Measurements from ENCODE around the gene OOEP. TPM values are rescaled to one million over a fixed set of nuclear protein-coding genes. Genes with fewer than 3 reads are reported as not detected.
"Not testable (repeated sequence)": the region's sequence is repeated elsewhere in the genome, so short reads cannot be mapped to it uniquely, and the experiment has no call there.

OOEP gene
- total RNA-seq, 3 donors from 2014 or later (not counting 1 experiment from before 2014, with no cell fraction given): 0.35 to 1.1 TPM; not detected in 1

DNA sequence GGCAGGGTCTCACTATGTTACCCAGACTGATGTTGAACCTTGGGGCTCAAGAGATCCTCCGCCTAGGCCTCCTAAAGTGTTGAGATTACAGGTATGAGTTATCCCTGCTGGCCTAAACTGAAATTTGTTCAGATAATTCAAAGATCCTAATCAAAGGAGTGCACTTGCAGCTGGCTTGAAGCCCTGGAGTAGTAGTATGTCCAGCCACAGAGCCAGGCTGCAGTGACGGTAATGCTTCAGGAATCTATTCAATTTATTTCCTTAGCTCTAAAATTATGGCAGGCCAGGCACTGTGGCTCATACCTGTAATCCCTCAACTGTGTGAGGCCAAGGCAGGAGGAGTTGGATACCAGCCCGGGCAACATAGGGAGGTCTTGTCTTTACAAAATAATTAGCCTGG lies 23.6 kb upstream of the OOEP start:
- TF ChIP-seq CTCF (IDR thresholded peaks at IDR 0.05): no peak
- no peak overlapping the region for H3K27ac Mint-ChIP-seq
- 88% methylated on average over 3 of the region's 3 CpGs for WGBS (ENCODE audit: insufficient coverage)
- peaks cover 17 to 26% of the 10 kb centered on the region in 2 donors for H3K4me1 Mint-ChIP-seq
- peaks cover 18% of the 10 kb centered on the region for H3K4me1 ChIP-seq (ENCODE audit: control insufficient read depth, insufficient read depth, low read length)
- no peak overlapping the region for H3K27ac ChIP-seq (ENCODE audit: low read length)
- H3K27me3 Mint-ChIP-seq (ENCODE audit: low read depth in 2 of 2): no peaks in the 10 kb centered on the region
- H3K9me3 Mint-ChIP-seq: no peaks in the 10 kb centered on the region
- H3K36me3 Mint-ChIP-seq: no peaks in the 10 kb centered on the region
- H3K27me3 ChIP-seq (ENCODE audit: control insufficient read depth, insufficient read depth, low read length): no peaks in the 10 kb centered on the region
- ATAC-seq (no peak), DNase-seq (no peak)
- intact Hi-C loops (cut with micrococcal nuclease): no loop called here
- H3K9me3 ChIP-seq (ENCODE audit: control insufficient read depth, insufficient read depth, low read length): no peaks in the 10 kb centered on the region
- H3K4me3 Mint-ChIP-seq: peak overlapping the region; percentile 21
- H3K4me3 ChIP-seq (ENCODE audit: low read length): no peak overlapping the region
- H3K36me3 ChIP-seq (ENCODE audit: control insufficient read depth, insufficient read depth, low read length): no peaks in the 10 kb centered on the region

- H3K36me3 Mint-ChIP-seq; H3K27me3 ChIP-seq (ENCODE audit: control insufficient read depth, insufficient read depth, low read length); H3K27ac Mint-ChIP-seq; H3K9me3 Mint-ChIP-seq; H3K36me3 ChIP-seq (ENCODE audit: control insufficient read depth, insufficient read depth, low read length); H3K27me3 Mint-ChIP-seq (ENCODE audit: low read depth in 2 of 2); intact Hi-C loops (cut with micrococcal nuclease); H3K9me3 ChIP-seq (ENCODE audit: control insufficient read depth, insufficient read depth, low read length); ATAC-seq; DNase-seq; H3K4me3 Mint-ChIP-seq; H3K4me3 ChIP-seq (ENCODE audit: low read length); H3K27ac ChIP-seq (ENCODE audit: low read length): not testable (repeated sequence)
- peaks cover 18% of the 10 kb centered on the region for H3K4me1 ChIP-seq (ENCODE audit: control insufficient read depth, insufficient read depth, low read length)
- 100% methylated on average over 1 of the region's 4 CpGs for WGBS (ENCODE audit: insufficient coverage)
- H3K4me1 Mint-ChIP-seq: peaks cover 17 to 26% of the 10 kb centered on the region in 2 donors
Measured at GRCh38 chr6:73392188-73392587, 22.5 kb upstream of the OOEP start.

GRCh38 chr6:73391675-73392074 lies 22.0 kb upstream of the OOEP start:
- peak overlapping the region; percentile 39 to 71 for H3K27ac Mint-ChIP-seq
- no peaks in the 10 kb centered on the region for H3K36me3 Mint-ChIP-seq
- H3K9me3 Mint-ChIP-seq: no peaks in the 10 kb centered on the region
- no peaks in the 10 kb centered on the region for H3K27me3 Mint-ChIP-seq (ENCODE audit: low read depth in 2 of 2)
- peaks cover 18% of the 10 kb centered on the region for H3K4me1 ChIP-seq (ENCODE audit: control insufficient read depth, insufficient read depth, low read length)
- H3K27ac ChIP-seq (ENCODE audit: low read length): no peak overlapping the region
- no peak overlapping the region for H3K4me3 Mint-ChIP-seq
- 89% methylated on average over 1 of the region's 2 CpGs for WGBS (ENCODE audit: insufficient coverage)
- DNase-seq (peak in 1 of 2 donors; percentile 26), ATAC-seq (no peak)
- H3K36me3 ChIP-seq (ENCODE audit: control insufficient read depth, insufficient read depth, low read length): no peaks in the 10 kb centered on the region
- no peak overlapping the region for H3K4me3 ChIP-seq (ENCODE audit: low read length)
- H3K9me3 ChIP-seq (ENCODE audit: control insufficient read depth, insufficient read depth, low read length): no peaks in the 10 kb centered on the region
- TF ChIP-seq CTCF (IDR thresholded peaks at IDR 0.05): no peak
- H3K27me3 ChIP-seq (ENCODE audit: control insufficient read depth, insufficient read depth, low read length): no peaks in the 10 kb centered on the region
- intact Hi-C loops (cut with micrococcal nuclease): no loop called here
- H3K4me1 Mint-ChIP-seq: peaks cover 17 to 26% of the 10 kb centered on the region in 2 donors

DNA sequence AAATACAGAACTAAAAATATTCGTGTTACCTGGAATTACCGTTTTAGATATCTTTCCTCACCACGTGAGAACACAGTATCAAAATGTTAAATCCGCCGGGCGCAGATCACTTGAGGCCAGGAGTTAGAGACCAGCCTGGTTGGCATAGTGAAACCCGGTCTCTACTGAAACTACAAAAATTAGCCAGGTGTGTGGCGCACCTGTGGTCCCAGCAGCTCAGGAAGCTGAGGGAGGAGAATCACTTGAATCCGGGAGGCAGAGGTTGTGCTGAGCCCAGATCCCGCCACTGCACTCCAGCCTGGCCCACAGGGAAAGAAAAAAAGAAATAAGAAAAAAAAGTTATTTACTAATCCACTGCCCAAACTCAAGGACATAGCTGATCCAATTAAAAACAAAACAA lies 20.2 kb upstream of the OOEP start:
- H3K36me3 ChIP-seq (ENCODE audit: control insufficient read depth, insufficient read depth, low read length): no peaks in the 10 kb centered on the region
- H3K4me1 ChIP-seq (ENCODE audit: control insufficient read depth, insufficient read depth, low read length): peaks cover 18% of the 10 kb centered on the region
- H3K27me3 Mint-ChIP-seq (ENCODE audit: low read depth in 2 of 2): no peaks in the 10 kb centered on the region
- no peaks in the 10 kb centered on the region for H3K9me3 Mint-ChIP-seq
- H3K27ac Mint-ChIP-seq: peak overlapping the region; percentile 80 to 90
- no peaks in the 10 kb centered on the region for H3K36me3 Mint-ChIP-seq
- no peak for ATAC-seq
- no peak overlapping the region for H3K27ac ChIP-seq (ENCODE audit: low read length)
- H3K4me3 ChIP-seq (ENCODE audit: low read length): no peak overlapping the region
- 76% methylated on average over 10 of the region's 10 CpGs for WGBS (ENCODE audit: insufficient coverage)
- peak overlapping the region; percentile 6 for H3K4me3 Mint-ChIP-seq
- H3K27me3 ChIP-seq (ENCODE audit: control insufficient read depth, insufficient read depth, low read length): no peaks in the 10 kb centered on the region
- no peak for TF ChIP-seq CTCF (IDR thresholded peaks at IDR 0.05)
- no peak for DNase-seq
- peaks cover 15 to 24% of the 10 kb centered on the region in 2 donors for H3K4me1 Mint-ChIP-seq
- intact Hi-C loops (cut with micrococcal nuclease): loop anchor here (2.0 to 5.0 kb wide), 2 partner anchors 32 to 63 kb away; partner anchors contain the start of gene CGAS
- no peaks in the 10 kb centered on the region for H3K9me3 ChIP-seq (ENCODE audit: control insufficient read depth, insufficient read depth, low read length)
